H1 (cell line): ENCODE data around the gene MRPL33. TPM values are rescaled to one million over a fixed set of nuclear protein-coding genes. Genes with fewer than 3 reads are reported as not detected.

Experiments
- CTCF ChIA-PET: fragments of 300-600 bp; sonication (Branson Sonifier 250); formaldehyde crosslinking; loops from one replicate; lab custom pipeline; 2021; ENCODE audit not compliant: partially characterized antibody; lab: Charles Lee
- POLR2A ChIA-PET: fragments of 300-600 bp; sonication (Branson Sonifier 250); formaldehyde crosslinking; loops from one replicate; lab custom pipeline; 2021; ENCODE audit warnings: inconsistent platforms; ENCODE audit not compliant: partially characterized antibody; lab: Charles Lee
- DNase-seq, 2 experiments: peaks; one replicate each; pipeline versions ENCODE4 v3.0.0 to v3.0.0-alpha.2; 2010 to 2022; ENCODE audit warnings: low spot score in 2 of 2, low read depth in 1 of 2, mixed read lengths in 1 of 2
- FAIRE-seq: peaks from 2 replicates; lab custom pipeline; 2011; peaks lifted over from hg19 to GRCh38; lab: Jason Lieb, UNC
- H2AFZ ChIP-seq: 2 replicates; pipeline ENCODE4 v1.8.1; 2012; ENCODE audit warnings: low read length, inconsistent platforms
- H2AK5ac ChIP-seq: 2 replicates; pipeline ENCODE4 v1.6.1; 2013; ENCODE audit warnings: low read depth, low read length
- H2BK120ac ChIP-seq: replicated peaks from 2 replicates; pipeline ENCODE3; 2013; ENCODE audit warnings: low read depth, low read length, inconsistent platforms
- H2BK12ac ChIP-seq: 2 replicates; pipeline ENCODE4 v1.6.1; 2013; ENCODE audit warnings: low read depth, low read length
- H2BK15ac ChIP-seq: 2 replicates; pipeline ENCODE4 v1.6.1; 2013; ENCODE audit warnings: low read length
- H2BK20ac ChIP-seq: 2 replicates; pipeline ENCODE4 v1.6.1; 2013; ENCODE audit warnings: low read length
- H2BK5ac ChIP-seq: 2 replicates; pipeline ENCODE4 v1.6.1; 2013; ENCODE audit warnings: low read depth, low read length
- H3K14ac ChIP-seq: 2 replicates; pipeline ENCODE4 v1.6.1; 2013; ENCODE audit warnings: inconsistent platforms; ENCODE audit not compliant: insufficient read length
- H3K18ac ChIP-seq: 2 replicates; pipeline ENCODE4 v1.6.1; 2013; ENCODE audit warnings: low read length; ENCODE audit errors: extremely low read depth
- H3K23ac ChIP-seq: 2 replicates; pipeline ENCODE4 v1.6.1; 2013; ENCODE audit warnings: inconsistent platforms; ENCODE audit not compliant: insufficient read length
- H3K23me2 ChIP-seq: 2 replicates; pipeline ENCODE4 v1.6.1; 2013; ENCODE audit warnings: low read depth, low read length
- H3K27ac ChIP-seq: 2 replicates; pipeline ENCODE4 v1.6.1; 2011; ENCODE audit warnings: low read depth, low read length, inconsistent platforms
- H3K27me3 ChIP-seq, 4 experiments: replicated peaks in 1 of 4; 1 replicate in 1 of 4; 2 replicates in 3 of 4; pipeline versions ENCODE4 v1.6.1 to v1.8.1; 2011 to 2013; ENCODE audit warnings: low read length in 3 of 4, mild to moderate bottlenecking in 3 of 4, inconsistent platforms in 2 of 4, mixed read lengths in 2 of 4, moderate library complexity in 1 of 4; ENCODE audit not compliant: control insufficient read depth in 3 of 4, insufficient read depth in 3 of 4; ENCODE audit errors: extremely low read depth in 1 of 4
- H3K36me3 ChIP-seq, 4 experiments: 2 replicates each; pipeline versions ENCODE4 v1.6.1 to v1.8.1; 2011 to 2013; ENCODE audit warnings: mild to moderate bottlenecking in 4 of 4, low read length in 3 of 4, moderate library complexity in 2 of 4, control low read depth in 1 of 4, inconsistent platforms in 1 of 4; ENCODE audit not compliant: insufficient read depth in 4 of 4, control insufficient read depth in 2 of 4
- H3K4ac ChIP-seq: replicated peaks from 2 replicates; pipeline ENCODE3; 2013; ENCODE audit warnings: low read length, low read depth, mixed read lengths, inconsistent platforms; ENCODE audit not compliant: insufficient read length
- H3K4me1 ChIP-seq, 4 experiments: replicated peaks in 1 of 4; 1 replicate in 1 of 4; 2 replicates in 3 of 4; pipeline versions ENCODE4 v1.6.1 to v1.8.1; 2011 to 2013; ENCODE audit warnings: low read length in 3 of 4, inconsistent platforms in 2 of 4, mixed read lengths in 1 of 4; ENCODE audit not compliant: insufficient read depth in 4 of 4, control insufficient read depth in 3 of 4
- H3K4me2 ChIP-seq, 2 experiments: 2 replicates each; pipeline versions ENCODE4 v1.6.1 to v1.8.1; 2011 to 2013; ENCODE audit warnings: low read depth in 2 of 2, low read length in 2 of 2, control low read depth in 1 of 2, inconsistent platforms in 1 of 2, mild to moderate bottlenecking in 1 of 2; ENCODE audit not compliant: insufficient read depth in 1 of 2
- H3K4me3 ChIP-seq, 4 experiments: fragments of 200-600, 300-600 bp in 1 of 4; sonication (generic), shearing (Covaris generic), sonication (Bioruptor Twin) in 1 of 4; 2 replicates each; pipeline versions ENCODE4 v1.5.1 to v1.8.1; 2011 to 2016; ENCODE audit warnings: low read length in 4 of 4, low read depth in 3 of 4, control low read depth in 2 of 4, inconsistent platforms in 2 of 4, mild to moderate bottlenecking in 2 of 4, mixed read lengths in 1 of 4, moderate library complexity in 1 of 4; ENCODE audit not compliant: insufficient read depth in 2 of 4; ENCODE audit errors: extremely low read depth in 1 of 4
- H3K56ac ChIP-seq: replicated peaks from 2 replicates; pipeline ENCODE3; 2013; ENCODE audit warnings: low read depth, mild to moderate bottlenecking, mixed read lengths, low read length, inconsistent platforms; ENCODE audit not compliant: insufficient read length
- H3K79me1 ChIP-seq: 2 replicates; pipeline ENCODE4 v1.6.1; 2013; ENCODE audit warnings: low read depth, low read length, control low read depth
- H3K79me2 ChIP-seq, 2 experiments: 2 replicates each; pipeline versions ENCODE4 v1.6.1 to v1.8.1; 2012 to 2013; ENCODE audit warnings: low read length in 2 of 2, mild to moderate bottlenecking in 2 of 2, inconsistent platforms in 1 of 2; ENCODE audit not compliant: insufficient read depth in 2 of 2, control insufficient read depth in 1 of 2
- H3K9ac ChIP-seq, 4 experiments: replicated peaks in 1 of 4; 1 replicate in 1 of 4; 2 replicates in 3 of 4; pipeline versions ENCODE4 v1.6.1 to v1.8.1; 2011 to 2013; ENCODE audit warnings: low read depth in 3 of 4, low read length in 3 of 4, control low read depth in 2 of 4, mild to moderate bottlenecking in 2 of 4, moderate library complexity in 2 of 4, inconsistent platforms in 1 of 4; ENCODE audit errors: extremely low read depth in 1 of 4
- H3K9me3 ChIP-seq, 2 experiments: 2 replicates each; pipeline versions ENCODE4 v1.6.1 to v1.8.1; 2012 to 2013; ENCODE audit warnings: mild to moderate bottlenecking in 2 of 2, moderate library complexity in 2 of 2, control low read depth in 1 of 2, inconsistent platforms in 1 of 2, low read depth in 1 of 2, low read length in 1 of 2, mixed read lengths in 1 of 2; ENCODE audit not compliant: insufficient read depth in 2 of 2
- H4K20me1 ChIP-seq, 2 experiments: replicated peaks in 1 of 2; 2 replicates each; pipeline versions ENCODE3 to v1.8.1; 2011 to 2013; ENCODE audit warnings: inconsistent platforms in 2 of 2, low read length in 2 of 2, mild to moderate bottlenecking in 1 of 2; ENCODE audit not compliant: insufficient read depth in 2 of 2, control insufficient read depth in 1 of 2
- H4K5ac ChIP-seq: 2 replicates; pipeline ENCODE4 v1.6.1; 2013; ENCODE audit warnings: low read length, low read depth, mixed read lengths, inconsistent platforms; ENCODE audit not compliant: insufficient read length
- H4K8ac ChIP-seq: 2 replicates; pipeline ENCODE4 v1.8.0; 2013; ENCODE audit warnings: mild to moderate bottlenecking, moderate library complexity, low read length, inconsistent platforms; ENCODE audit not compliant: insufficient read depth; ENCODE audit errors: extremely low read depth
- H4K91ac ChIP-seq: replicated peaks from 2 replicates; pipeline ENCODE3; 2013; ENCODE audit warnings: low read length, mixed read lengths, inconsistent platforms; ENCODE audit not compliant: insufficient read length
- BACH1 ChIP-seq: IDR thresholded peaks from 2 replicates; pipeline ENCODE4 v1.6.1; 2012; ENCODE audit warnings: low read length, improper control_type of control experiment
- CHD2 ChIP-seq: IDR thresholded peaks from 2 replicates; pipeline ENCODE4 v1.6.1; 2012; ENCODE audit warnings: low read length, improper control_type of control experiment
- EGR1 ChIP-seq: IDR thresholded peaks from 2 replicates; pipeline ENCODE4 v1.6.1; 2011; ENCODE audit warnings: low read depth, low read length, borderline replicate concordance
- JUN ChIP-seq: IDR thresholded peaks from 2 replicates; pipeline ENCODE4 v1.6.1; 2011; ENCODE audit warnings: low read depth, mild to moderate bottlenecking, improper control_type of control experiment, low read length
- KDM5A ChIP-seq: fragments of 200-600 bp; IDR thresholded peaks from 2 replicates; pipeline ENCODE4 v1.7.1; 2012; ENCODE audit warnings: mild to moderate bottlenecking, low read length, inconsistent platforms, mixed read lengths
- MAFK ChIP-seq: IDR thresholded peaks from 2 replicates; pipeline ENCODE4 v1.6.1; 2012; ENCODE audit warnings: low read depth, mild to moderate bottlenecking, improper control_type of control experiment, low read length
- PHF8 ChIP-seq: fragments of 200-600 bp; sonication (generic); conservative IDR thresholded peaks from 2 replicates; pipeline ENCODE4 v1.7.1; 2012; ENCODE audit warnings: low read depth, mild to moderate bottlenecking, inconsistent platforms, low read length, moderate library complexity
- RXRA ChIP-seq: IDR thresholded peaks from 2 replicates; pipeline ENCODE4 v1.6.1; 2011; ENCODE audit warnings: low read depth, mild to moderate bottlenecking, low read length, moderate library complexity; ENCODE audit not compliant: insufficient read depth
- SIX5 ChIP-seq: IDR thresholded peaks from 2 replicates; pipeline ENCODE4 v1.6.1; 2011; ENCODE audit warnings: mild to moderate bottlenecking, low read depth, low read length
- TAF7 ChIP-seq: optimal IDR thresholded peaks from 2 replicates; pipeline ENCODE3; 2011; ENCODE audit warnings: low read depth, mild to moderate bottlenecking, inconsistent platforms, low read length, moderate library complexity, borderline replicate concordance
- TEAD4 ChIP-seq: IDR thresholded peaks from 2 replicates; pipeline ENCODE4 v1.6.1; 2012; ENCODE audit warnings: low read depth, low read length, inconsistent platforms, mixed read lengths
- WGBS, 2 experiments: shearing (Covaris generic) in 1 of 2; methylation state at CpG; one replicate each; pipeline versions ENCODE4 v1.1.6 to v1.1.7; 2013 to 2015; ENCODE audit warnings: low lambda C conversion rate in 2 of 2, mixed read lengths in 2 of 2, inconsistent platforms in 1 of 2, low coverage in 1 of 2, missing lambda C conversion rate in 1 of 2; ENCODE audit not compliant: insufficient replicate concordance in 2 of 2, insufficient coverage in 1 of 2, insufficient read length in 1 of 2; ENCODE audit errors: extremely low coverage in 1 of 2, missing lambda C conversion rate in 1 of 2; 5-methylcytosine and 5-hydroxymethylcytosine counted together
- polyA plus RNA-seq, 7 experiments: library from polyadenylated mRNA; depleted of rRNA in 3 of 7; stranded (reverse) in 5 of 7; unstranded in 2 of 7; fragments of >200 nt in 5 of 7; fragments of 200-250 nt in 2 of 7; gene quantifications; 1 replicate in 5 of 7; 2 replicates in 1 of 7; 4 replicates in 1 of 7; pipeline versions ENCODE4 v1.2.1 to v1.2.3, GENCODE V29; 2011 to 2013; ENCODE audit warnings: missing spikeins in 2 of 7, mixed read lengths in 2 of 7
- total RNA-seq: library from RNA; stranded (reverse); fragmentation: NEBNext Ultra II Directional; extraction: Animal tissue kit (Norgen Biotek cat#: 25700); gene quantifications from 2 replicates; pipeline ENCODE4 v1.2.1, GENCODE V29; 2021

Gene MRPL33
- total and polyA plus RNA-seq, 2 of the 8 experiments (the other 6 are each of a cell fraction or from before 2014, with no cell fraction given) = 24.3 to 62.9 TPM

DNA sequence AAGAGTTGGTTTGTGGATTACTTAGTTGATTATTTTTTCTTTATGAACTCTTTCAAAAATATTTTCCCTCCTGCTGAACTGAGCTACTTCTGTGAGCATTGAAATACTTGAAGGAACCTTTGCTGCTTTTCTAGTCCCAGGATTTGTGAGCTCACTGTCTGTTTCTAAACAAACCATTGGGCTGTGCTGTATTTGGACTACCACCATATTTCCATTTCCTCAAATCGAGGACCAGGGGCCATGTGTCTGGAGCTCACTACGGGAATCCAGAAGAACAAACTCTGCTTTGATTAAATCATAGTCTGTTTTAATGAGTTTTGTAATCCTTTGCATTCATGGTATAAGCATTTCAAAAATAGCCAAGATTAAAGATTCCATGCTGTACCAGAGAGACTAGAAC lies 1.3 kb downstream of the MRPL33 start:
- 37% methylated on average over 2 of the region's 2 CpGs; no CpG with 5 or more reads in 1 of the 2 experiments for WGBS, 2 experiments

More for the DNA sequence above, 1.3 kb downstream of the MRPL33 start:
- Histone ChIP-seq H4K5ac (no peak overlapping the region), H3K56ac (no peak overlapping the region), H3K27me3 (no peaks in the 10 kb centered on the region), H4K8ac (no peak overlapping the region), H3K27ac (no peak overlapping the region), H3K4me1 (no peaks in the 10 kb centered on the region; a peak in 2 of 7 replicates), H2BK20ac (no peak overlapping the region), H3K79me1 (peaks cover 12% of the 10 kb centered on the region), H2BK15ac (no peak overlapping the region), H3K4me2 (peak overlapping the region; percentile 65 to 93), H3K4me3 (peak overlapping the region; percentile 60 to 97 (median 88); a peak in 6 of 8 replicates), H3K79me2 (peaks cover 10 to 57% of the 10 kb centered on the region in 2 experiments), H3K14ac (no peak overlapping the region), H3K23me2 (peaks cover 3% of the 10 kb centered on the region), H2AFZ (no peak overlapping the region), H3K9ac (peak overlapping the region in 1 of 4 experiments; percentile 11; a peak in 1 of 7 replicates), H2AK5ac (no peak overlapping the region), H4K20me1 (peaks cover 0 to 3% of the 10 kb centered on the region in 2 experiments), H3K36me3 (peaks cover 0 to 15% (median 3%) of the 10 kb centered on the region in 4 experiments; a peak in 3 of 8 replicates), H3K18ac (no peak overlapping the region), H2BK5ac (no peak overlapping the region), H2BK120ac (no peak overlapping the region), H3K9me3 (no peaks in the 10 kb centered on the region), H4K91ac (no peak overlapping the region), H2BK12ac (no peak overlapping the region), H3K4ac (no peak overlapping the region), H3K23ac (no peak overlapping the region)
- DNase-seq (no peak), FAIRE-seq (no peak)
- POLR2A ChIA-PET = interaction anchor here (1.2 to 2.8 kb wide), 6 partner anchors 11 to 37 kb away, joined by 3 to 14 read pairs (median 6); no protein-coding TSS in a partner anchor
- CTCF ChIA-PET = interaction anchor here (0.8 to 1.5 kb wide), 5 partner anchors 34 to 681 kb away, joined by 3 to 4 read pairs (median 3); no protein-coding TSS in a partner anchor
- TF ChIP-seq KDM5A (no peak), PHF8 (no peak), MAFK (no peak), BACH1 (no peak), TAF7 (no peak), JUN (no peak), EGR1 (no peak), CHD2 (no peak), RXRA (no peak), TEAD4 (no peak), SIX5 (no peak)
